Aorta (tissue), 5 donors: Measurements from ENCODE around the gene MFNG. TPM values are rescaled to one million over a fixed set of nuclear protein-coding genes. Genes with fewer than 3 reads are reported as not detected.

ENCODE experiments used
- ATAC-seq: fragments of 200-7000 bp; cut with Tn5 transposase; one replicate; pipeline ENCODE4 v1.9.1; 2022; ENCODE audit warnings: moderate library complexity; ENCODE audit not compliant: low FRiP score
- DNase-seq, 2 donors: peaks; one replicate each; pipeline ENCODE4 v3.0.0-alpha.2; 2020
- H3K27ac ChIP-seq, 2 donors: one replicate each; pipeline ENCODE4 v1.5.1; 2013; ENCODE audit warnings: low read length in 2 of 2, mild to moderate bottlenecking in 2 of 2, moderate library complexity in 2 of 2, control low read depth in 1 of 2, inconsistent platforms in 1 of 2, low read depth in 1 of 2
- H3K27me3 ChIP-seq, 2 donors: one replicate each; pipeline ENCODE4 v1.6.1; 2013; ENCODE audit warnings: control low read depth in 1 of 2, low read length in 1 of 2, mild to moderate bottlenecking in 1 of 2, moderate library complexity in 1 of 2; ENCODE audit not compliant: insufficient read depth in 2 of 2, control insufficient read depth in 1 of 2
- H3K36me3 ChIP-seq, 2 donors: one replicate each; pipeline ENCODE4 v1.6.1; 2013; ENCODE audit warnings: control low read depth in 1 of 2, low read length in 1 of 2, mild to moderate bottlenecking in 1 of 2; ENCODE audit not compliant: insufficient read depth in 2 of 2, control insufficient read depth in 1 of 2
- H3K4me1 ChIP-seq, 2 donors: one replicate each; pipeline ENCODE4 v1.6.1; 2013; ENCODE audit warnings: low read length in 2 of 2, control low read depth in 1 of 2, mild to moderate bottlenecking in 1 of 2, moderate library complexity in 1 of 2; ENCODE audit not compliant: insufficient read depth in 2 of 2, control insufficient read depth in 1 of 2
- H3K4me3 ChIP-seq, 2 donors: one replicate each; pipeline ENCODE4 v1.5.1; 2013; ENCODE audit warnings: low read length in 2 of 2, control low read depth in 1 of 2, mild to moderate bottlenecking in 1 of 2
- H3K9me3 ChIP-seq: one replicate; pipeline ENCODE4 v1.6.1; 2013; ENCODE audit warnings: mild to moderate bottlenecking, low read length; ENCODE audit not compliant: control insufficient read depth
- WGBS, 2 donors: extraction: QIAGEN DNeasy Blood & Tissue Kit; methylation state at CpG; one replicate each; pipeline ENCODE4 v1.1.7; 2013; 5-methylcytosine and 5-hydroxymethylcytosine counted together
- intact Hi-C, 2 donors: fragments of 100-400 bp; cut with DNase I; formaldehyde crosslinking; loops; one replicate each; pipeline versions ENCODE4 v1.14.2 to v1.15.0; 2022
- polyA plus RNA-seq, 2 donors: library from polyadenylated mRNA; stranded (reverse); fragments of 200-250 nt; gene quantifications; one replicate each; pipeline ENCODE4 v1.2.3, GENCODE V29; 2013
- total RNA-seq, 2 donors: library from RNA; stranded (reverse); fragmentation: NEBNext Ultra II Directional; extraction: Animal tissue kit (Norgen Biotek cat#: 25700); gene quantifications; one replicate each; pipeline ENCODE4 v1.2.1, GENCODE V29; 2021
- donor health status: healthy with polysubstance abuse.
- donor health status: Bipolar disorder and iron deficiency.
- donor health status: DM: no; HTN: no; CAD: no.
- donor health status: DM: no; HTN: no; CAD: no.
- donor health status: DM: yes; HTN: yes; CAD: no.

Gene MFNG
- total and polyA plus RNA-seq, 4 donors, result 6.7 to 35.4 (median 17.4) TPM

DNA sequence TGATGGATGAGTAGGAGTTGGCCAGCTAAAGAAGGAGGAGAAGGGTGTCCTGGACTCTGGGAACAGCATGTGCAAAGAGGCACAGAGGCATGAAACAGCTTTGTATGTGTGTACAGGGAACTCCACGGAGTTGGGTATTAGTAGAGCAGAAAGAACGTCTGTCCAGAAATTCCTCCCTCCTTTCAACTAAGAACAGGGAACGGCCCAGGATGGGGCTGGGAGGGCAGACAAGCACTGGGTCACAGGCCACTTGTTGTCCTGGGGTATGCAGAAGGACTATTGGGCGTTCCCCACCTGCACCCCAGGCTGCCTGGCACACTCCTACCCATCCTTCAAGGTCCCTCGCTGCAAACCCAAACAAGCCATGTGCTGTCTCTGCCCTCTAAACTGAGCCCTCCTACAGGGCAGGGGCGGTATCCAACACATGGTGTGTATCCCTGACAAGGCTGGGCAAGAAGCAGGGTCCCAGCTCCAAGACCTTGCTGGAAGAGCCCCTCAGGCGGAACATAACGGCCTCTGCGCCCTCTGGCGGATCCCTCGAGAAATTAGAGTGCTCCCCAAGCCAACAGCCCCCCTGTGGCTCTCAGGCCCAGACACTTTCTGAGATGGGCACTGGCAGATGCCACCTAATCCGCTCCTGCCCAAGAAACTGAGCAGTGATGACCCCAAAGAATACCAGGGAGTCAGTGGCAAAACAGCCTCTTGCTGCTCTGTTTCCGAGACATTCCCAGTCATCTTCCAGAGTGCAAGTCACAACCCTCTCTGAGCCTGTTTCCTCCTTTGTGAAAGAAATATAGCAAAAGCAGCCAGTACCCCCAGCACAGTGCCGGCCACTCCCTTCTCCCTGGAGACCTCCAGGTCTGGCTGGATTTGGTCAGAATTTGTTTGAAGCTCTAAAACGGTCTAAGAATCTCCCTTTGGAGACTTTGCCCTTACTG, 57.3 kb downstream of the MFNG start:
- ATAC-seq, result no peak
- H3K27ac ChIP-seq, result no peak overlapping the region
- DNase-seq, result peak in 1 of 2 donors; percentile 55
- peaks cover 2% of the 10 kb centered on the region for H3K9me3 ChIP-seq
- H3K27me3 ChIP-seq, result peaks cover 0 to 4% of the 10 kb centered on the region in 2 donors
- H3K4me3 ChIP-seq, result no peak overlapping the region
- no peaks in the 10 kb centered on the region for H3K36me3 ChIP-seq
- intact Hi-C loops, result no loop called here
- no peaks in the 10 kb centered on the region for H3K4me1 ChIP-seq
- 22 to 26% methylated on average over 15 of the region's 15 CpGs for WGBS, 2 donors

DNA sequence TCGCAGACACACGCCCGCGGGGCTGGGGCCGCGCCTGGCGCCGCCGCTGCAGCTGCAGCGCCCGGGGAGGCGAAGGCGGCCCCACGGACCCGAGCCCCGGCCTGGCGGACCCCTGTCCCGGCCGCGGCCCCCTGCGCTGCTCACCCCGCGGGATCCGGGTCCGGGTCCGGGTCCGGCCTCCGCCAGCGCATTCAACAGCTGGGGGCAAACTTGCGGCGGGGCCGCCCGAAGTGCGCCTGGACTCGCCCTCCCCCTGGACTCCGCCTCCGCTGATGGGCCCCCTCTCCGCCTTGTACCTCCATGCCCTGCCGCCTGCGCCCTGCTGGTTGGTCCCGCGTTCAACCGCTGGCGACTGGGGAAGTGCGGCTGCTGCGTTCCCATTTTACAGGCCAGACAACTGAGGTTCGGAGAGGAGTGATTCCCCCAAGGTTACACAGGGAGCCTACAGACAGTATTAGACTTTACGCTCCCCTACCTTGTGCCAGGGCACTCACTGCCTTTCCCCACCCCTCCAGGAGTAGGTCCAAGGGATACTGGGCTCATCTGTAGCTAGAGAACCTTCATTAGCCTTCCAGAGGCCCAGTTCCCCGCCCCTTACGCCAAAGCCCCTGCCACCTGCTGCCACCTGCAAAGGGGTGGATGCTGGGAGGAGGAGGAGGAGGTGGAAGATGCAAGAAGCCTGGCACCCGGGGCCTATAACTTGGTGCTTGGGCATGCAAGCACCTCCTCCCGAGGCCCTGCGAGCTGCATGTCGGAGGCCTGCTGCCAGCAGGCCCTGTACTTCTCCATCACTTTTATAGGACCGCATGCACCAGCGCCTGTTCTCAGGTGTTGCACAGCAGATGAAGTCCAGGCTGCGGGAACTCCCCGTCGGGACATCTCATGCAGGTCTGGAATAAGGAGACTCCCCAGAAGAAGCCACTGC, 58.2 kb downstream of the MFNG start:
- Histone ChIP-seq H3K9me3 (peaks cover 2% of the 10 kb centered on the region), H3K27me3 (peaks cover 0 to 4% of the 10 kb centered on the region in 2 donors), H3K4me1 (no peaks in the 10 kb centered on the region), H3K27ac (no peak overlapping the region), H3K4me3 (peak overlapping the region; percentile 8 to 20), H3K36me3 (no peaks in the 10 kb centered on the region)
- DNase-seq (no peak), ATAC-seq (no peak)
- intact Hi-C loops, result no loop called here
- 14 to 16% methylated on average over 52 to 59 of the region's 59 CpGs for WGBS, 2 donors

DNA sequence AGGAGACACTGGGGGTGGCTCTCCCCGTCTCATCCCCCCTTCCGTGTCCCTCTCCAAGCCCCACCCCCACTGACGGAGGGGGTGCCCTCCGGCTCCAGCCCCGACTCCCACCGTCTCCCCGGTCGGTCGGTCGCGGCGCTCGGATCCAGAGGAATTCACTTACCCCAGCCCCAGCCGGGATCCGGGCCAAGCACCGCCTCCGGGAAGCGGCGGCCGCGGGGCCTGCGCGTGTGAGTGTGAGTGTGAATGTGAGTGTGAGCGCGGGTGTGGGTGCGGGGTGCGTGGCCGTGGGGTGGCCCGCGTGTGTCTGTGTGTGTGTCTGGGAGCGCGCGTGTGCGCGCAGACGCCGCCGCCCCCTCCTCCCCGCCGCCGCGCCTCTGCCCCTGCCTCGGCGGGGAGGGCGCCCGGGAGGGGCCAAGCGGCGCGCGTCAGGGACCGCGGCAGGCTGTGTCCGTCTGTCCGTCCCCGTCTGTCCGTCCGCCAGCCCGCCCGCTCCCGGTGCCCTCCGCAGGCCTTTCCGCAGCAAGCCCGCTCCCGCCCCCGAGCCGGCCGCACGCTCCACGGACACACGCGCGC, 59.0 kb downstream of the MFNG start, which contains the start of gene ELFN2:
Gene ELFN2 (minus strand): TSS at position 345 of the 576 bp plus-strand sequence. CDS start 51,945 bp downstream, outside the sequence.
- Histone ChIP-seq H3K36me3 (no peaks in the 10 kb centered on the region), H3K4me3 (peak within 1 kb of the TSS; percentile 8 to 20), H3K27me3 (peaks cover 0 to 4% of the 10 kb centered on the region in 2 donors), H3K27ac (no peak within 1 kb of the TSS), H3K4me1 (no peaks in the 10 kb centered on the region), H3K9me3 (no peaks in the 10 kb centered on the region)
- intact Hi-C loops, result no loop called here
- DNase-seq (no peak), ATAC-seq (no peak)
- 0 to 1% methylated on average over 28 to 72 of the region's 72 CpGs for WGBS, 2 donors

DNA sequence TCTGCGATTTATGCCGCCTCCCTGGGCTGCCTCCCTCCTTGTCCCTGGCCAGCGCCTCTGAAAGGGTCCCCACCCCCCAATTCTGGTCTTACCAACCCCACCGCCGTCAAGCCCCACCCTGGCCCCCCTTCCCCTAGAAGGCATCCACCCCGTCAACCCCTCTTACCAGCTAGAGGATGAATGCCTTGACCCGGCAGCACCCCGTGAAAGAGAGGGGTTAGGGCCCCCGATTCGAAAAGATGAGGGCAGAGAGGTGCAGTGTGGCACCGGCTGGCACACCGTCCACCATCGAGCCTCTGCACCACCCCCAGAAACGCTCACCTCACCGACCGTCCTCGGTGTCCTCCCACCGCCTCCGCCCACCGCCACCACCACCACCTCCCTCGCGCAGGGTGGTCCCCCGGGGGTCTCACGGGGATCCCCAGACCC, 59.5 kb downstream of the MFNG start:
- intact Hi-C loops, result no loop called here
- Histone ChIP-seq H3K4me1 (no peaks in the 10 kb centered on the region), H3K27me3 (peaks cover 0 to 4% of the 10 kb centered on the region in 2 donors), H3K4me3 (peak overlapping the region in 1 of 2 donors; percentile 20), H3K9me3 (no peaks in the 10 kb centered on the region), H3K27ac (no peak overlapping the region), H3K36me3 (no peaks in the 10 kb centered on the region)
- WGBS, 2 donors, result 2 to 3% methylated on average over 24 of the region's 24 CpGs
- DNase-seq (no peak), ATAC-seq (no peak)

DNA sequence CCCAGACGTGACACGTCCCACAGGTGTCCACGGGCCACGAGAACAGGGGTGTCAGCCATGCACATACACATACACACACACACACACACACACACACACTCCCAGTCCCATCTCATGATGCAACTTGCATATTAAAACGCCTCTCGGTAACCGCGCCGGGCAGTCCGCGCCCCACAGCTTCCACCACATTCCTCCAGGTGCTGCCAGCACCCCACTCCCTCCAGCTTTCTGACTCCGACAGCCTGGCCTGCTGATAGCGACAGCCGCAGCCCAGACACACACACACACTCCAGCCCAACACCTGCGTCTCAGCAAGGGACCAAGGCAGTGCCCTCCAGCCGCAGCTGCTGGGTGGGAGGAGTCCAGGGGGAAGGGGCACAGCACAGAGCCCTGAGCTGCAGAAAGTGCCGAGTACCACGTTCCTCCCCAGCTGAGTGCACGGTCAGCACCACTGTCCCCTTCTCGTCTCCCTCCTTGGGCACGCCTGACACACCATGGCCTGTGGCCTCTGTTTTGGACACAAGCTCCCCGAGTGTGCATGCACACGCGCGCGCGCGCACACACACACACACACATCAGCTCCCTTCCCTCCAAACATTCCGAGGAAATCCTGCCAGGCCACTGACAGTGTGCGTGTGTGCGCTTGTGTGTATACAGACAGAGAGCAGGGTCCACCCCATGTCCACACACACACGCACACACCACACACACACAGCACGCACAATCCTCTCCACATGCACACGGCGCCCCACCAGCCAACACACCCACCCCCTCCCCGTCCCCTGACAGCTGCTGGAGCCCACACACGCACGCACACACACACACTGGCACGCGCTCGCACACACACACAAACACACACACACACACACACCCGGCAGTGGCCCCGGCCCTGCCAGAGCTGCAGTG, 60.1 kb downstream of the MFNG start:
- H3K9me3 ChIP-seq, result no peaks in the 10 kb centered on the region
- H3K4me1 ChIP-seq, result no peaks in the 10 kb centered on the region
- H3K27ac ChIP-seq, result no peak overlapping the region
- H3K36me3 ChIP-seq, result no peaks in the 10 kb centered on the region
- no peak overlapping the region for H3K4me3 ChIP-seq
- DNase-seq (no peak), ATAC-seq (no peak)
- intact Hi-C loops, result no loop called here
- H3K27me3 ChIP-seq, result peaks cover 0 to 4% of the 10 kb centered on the region in 2 donors
- WGBS, 2 donors, result 13 to 14% methylated on average over 43 of the region's 43 CpGs

DNA sequence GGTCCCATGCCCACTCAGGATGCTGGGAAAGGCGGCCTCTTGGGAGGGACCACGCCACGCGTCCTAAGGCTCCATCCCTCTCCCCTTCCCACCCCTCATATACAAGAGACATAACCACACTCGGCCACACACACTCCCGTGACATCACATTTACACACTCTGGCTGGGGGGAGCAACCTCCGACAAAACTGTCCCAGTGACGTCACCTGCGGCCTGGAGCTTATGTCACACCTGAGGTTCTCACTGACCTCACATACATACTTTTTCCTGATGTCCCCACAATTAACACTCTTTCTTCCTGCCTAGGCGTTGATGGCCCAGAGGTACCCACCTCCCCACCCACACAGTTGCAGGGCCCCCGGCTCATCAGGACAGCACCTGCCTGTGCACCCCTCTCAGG, 60.8 kb downstream of the MFNG start:
- no peak for DNase-seq
- H3K36me3 ChIP-seq, result no peaks in the 10 kb centered on the region
- H3K27ac ChIP-seq, result no peak overlapping the region
- whole genome bisulfite sequencing, 2 donors, result 80 to 82% methylated on average over 11 of the region's 11 CpGs
- intact Hi-C loops, result no loop called here
- no peaks in the 10 kb centered on the region for H3K9me3 ChIP-seq
- no peak for ATAC-seq
- H3K4me3 ChIP-seq, result no peak overlapping the region
- no peaks in the 10 kb centered on the region for H3K4me1 ChIP-seq
- H3K27me3 ChIP-seq, result peaks cover 0 to 4% of the 10 kb centered on the region in 2 donors

DNA sequence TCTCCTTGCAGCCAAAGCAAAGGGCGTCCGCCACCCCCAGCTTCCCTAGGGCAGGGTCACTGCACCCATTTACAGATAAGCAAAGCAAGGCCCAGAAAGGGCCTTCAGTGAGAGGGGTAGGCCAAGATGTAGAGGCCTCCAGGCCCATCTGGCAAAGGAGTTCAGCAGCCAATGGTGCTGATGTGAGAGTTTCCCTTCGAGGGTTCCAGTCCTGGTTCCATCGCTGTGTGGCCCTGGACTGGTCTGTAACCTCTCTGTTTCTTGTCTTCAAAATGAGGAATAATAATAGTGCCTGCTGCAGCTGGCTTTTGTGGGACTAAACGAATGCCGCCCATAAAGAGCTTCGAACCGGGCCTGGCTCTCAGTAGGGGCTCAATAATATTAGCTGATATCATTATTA, 62.9 kb downstream of the MFNG start:
- H3K4me1 ChIP-seq, result no peaks in the 10 kb centered on the region
- ATAC-seq, result no peak
- no peak for DNase-seq
- no peak overlapping the region for H3K27ac ChIP-seq
- H3K9me3 ChIP-seq, result no peaks in the 10 kb centered on the region
- no peaks in the 10 kb centered on the region for H3K36me3 ChIP-seq
- H3K27me3 ChIP-seq, result no peaks in the 10 kb centered on the region
- WGBS, 2 donors, result 86 to 96% methylated on average over 8 of the region's 8 CpGs
- intact Hi-C loops, result no loop called here
- H3K4me3 ChIP-seq, result no peak overlapping the region
